GM12873 (cell line): Measurements from ENCODE around the gene PUSL1.

ENCODE experiments used
- TF ChIP-seq, protein P1 (sequence below): IDR thresholded peaks from 2 replicates; pipeline ENCODE4 v1.5.1; 2012; ENCODE audit warnings: low read depth, mild to moderate bottlenecking, moderate library complexity, low read length, control low read depth; ENCODE audit not compliant: insufficient read depth; ENCODE audit errors: missing control alignments

Gene PUSL1

DNA sequence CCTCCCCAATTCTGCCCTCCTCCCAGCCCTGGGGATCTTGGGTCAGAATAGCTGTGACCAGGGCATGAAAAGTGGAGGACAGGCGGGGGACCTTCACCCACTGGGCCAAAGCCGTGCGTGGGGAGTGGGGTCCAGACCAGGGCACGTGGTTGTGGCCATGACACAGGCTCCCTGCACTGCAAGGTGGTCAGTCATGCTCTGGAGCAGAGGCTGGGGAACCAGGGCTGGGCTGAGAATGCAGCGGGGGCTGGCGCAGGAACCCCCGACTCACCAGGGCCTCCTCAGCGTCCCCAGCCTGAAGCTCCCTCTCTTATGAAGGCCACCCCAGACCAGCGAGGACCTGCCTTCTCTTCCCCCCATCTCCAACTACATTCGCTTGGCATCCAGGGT is 38.1 kb downstream of the PUSL1 start:
- TF ChIP-seq, protein P1, sequence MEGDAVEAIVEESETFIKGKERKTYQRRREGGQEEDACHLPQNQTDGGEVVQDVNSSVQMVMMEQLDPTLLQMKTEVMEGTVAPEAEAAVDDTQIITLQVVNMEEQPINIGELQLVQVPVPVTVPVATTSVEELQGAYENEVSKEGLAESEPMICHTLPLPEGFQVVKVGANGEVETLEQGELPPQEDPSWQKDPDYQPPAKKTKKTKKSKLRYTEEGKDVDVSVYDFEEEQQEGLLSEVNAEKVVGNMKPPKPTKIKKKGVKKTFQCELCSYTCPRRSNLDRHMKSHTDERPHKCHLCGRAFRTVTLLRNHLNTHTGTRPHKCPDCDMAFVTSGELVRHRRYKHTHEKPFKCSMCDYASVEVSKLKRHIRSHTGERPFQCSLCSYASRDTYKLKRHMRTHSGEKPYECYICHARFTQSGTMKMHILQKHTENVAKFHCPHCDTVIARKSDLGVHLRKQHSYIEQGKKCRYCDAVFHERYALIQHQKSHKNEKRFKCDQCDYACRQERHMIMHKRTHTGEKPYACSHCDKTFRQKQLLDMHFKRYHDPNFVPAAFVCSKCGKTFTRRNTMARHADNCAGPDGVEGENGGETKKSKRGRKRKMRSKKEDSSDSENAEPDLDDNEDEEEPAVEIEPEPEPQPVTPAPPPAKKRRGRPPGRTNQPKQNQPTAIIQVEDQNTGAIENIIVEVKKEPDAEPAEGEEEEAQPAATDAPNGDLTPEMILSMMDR, result no peak

DNA sequence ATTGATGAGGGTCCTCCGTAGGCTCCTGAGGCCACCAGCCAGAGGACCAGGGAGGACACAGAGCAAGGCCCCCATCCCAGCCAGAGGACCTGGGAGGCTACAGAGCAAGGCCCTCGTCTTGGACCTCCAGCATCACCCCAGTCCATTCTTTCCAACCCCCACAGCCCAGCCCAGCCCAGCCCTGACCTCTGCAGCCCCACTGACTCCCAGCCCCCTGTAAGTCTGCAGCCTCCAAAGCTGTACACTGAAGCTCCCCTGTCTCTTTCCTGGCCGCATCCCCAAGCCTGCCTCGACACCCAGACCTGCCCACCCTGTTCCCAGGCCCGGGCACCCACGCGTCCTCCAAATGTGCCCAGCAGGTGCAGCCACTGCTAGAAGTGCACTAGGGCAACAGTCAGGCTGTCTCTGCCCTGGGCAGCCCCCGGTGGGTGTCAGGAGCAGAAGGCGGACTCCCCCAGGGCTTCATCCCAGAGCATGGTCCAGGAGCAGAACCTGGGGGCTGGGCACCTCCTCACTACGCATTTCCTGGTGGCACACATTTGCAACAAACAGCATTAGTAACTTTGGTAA is 38.7 kb downstream of the PUSL1 start:
- TF ChIP-seq, protein P1, result no peak

DNA sequence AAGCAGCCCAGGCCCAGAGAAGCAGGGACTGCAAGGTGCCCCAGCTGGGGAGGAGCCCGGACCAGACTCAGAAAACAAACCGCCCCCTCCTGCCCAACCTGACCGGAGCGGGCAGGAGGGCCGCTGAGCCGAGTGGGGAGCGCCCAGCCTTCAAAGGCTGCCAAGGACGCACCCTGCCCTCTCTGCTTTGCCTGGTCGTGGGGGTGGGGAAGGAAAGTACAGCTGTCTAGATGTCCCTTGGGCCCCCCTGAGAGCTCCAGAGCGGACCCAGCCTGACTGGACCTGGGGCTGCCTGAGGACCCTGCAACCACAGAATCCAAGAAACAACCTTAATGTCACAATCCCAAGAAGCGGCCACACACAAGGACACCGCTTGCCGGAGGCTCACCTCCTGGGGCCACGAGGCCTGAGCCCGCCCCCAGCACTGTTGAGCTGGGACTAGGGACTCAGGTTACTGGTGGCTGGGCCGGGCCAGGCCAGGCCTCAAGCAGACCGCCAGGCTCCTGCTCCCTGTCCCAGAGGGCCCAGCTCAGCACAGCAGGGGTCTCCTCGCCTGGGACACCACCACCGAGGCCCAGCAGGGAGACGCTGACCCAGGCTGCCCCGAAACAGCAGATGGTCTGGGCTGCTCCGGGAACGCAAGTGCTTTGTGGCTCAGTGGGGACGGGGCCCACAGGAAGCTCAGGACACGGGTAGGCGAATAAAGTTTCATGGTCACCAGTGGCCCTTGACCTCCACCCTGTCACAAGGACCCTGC is 39.4 kb downstream of the PUSL1 start:
- TF ChIP-seq, protein P1, result no peak

DNA sequence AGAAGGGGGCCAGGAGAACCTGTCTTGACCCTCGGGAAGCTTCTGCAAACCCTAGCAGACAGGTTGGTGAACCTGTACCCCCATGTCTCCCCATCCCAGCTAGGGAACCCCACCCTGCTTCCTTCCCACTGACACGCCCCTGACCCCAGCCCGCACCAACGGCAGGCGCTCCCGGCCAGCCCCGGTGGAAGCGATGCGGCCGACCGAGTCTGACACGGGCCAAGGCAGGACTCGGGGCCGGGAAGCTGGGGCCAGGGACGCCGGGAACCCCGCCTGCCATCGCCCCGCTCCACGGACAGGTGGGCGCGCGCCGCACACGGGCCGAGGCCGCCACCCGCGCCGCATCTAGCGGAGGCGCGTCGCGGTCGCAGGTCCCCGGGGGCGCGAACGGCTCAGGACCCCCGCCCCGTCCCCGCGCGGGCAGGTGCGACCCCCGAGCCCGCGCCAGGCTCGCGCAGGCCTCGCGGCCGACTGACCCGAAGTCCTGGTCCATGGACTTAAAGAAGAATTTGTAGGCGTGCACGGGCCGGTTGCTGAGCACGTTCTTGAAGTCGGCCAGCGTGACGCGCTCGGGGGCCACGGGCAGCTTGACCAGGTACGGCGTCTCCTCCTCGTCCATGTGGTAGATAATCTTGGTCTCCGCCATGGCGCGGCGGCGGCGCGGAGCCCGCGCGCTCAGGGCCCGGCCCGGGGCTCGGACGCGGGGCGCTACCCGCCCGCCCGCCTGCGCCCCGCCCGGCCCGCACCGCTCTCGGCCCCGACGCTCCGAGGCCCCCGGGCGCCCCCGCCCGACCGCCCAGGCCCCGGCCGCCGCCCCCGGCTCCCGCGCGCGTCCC is 40.2 kb downstream of the PUSL1 start:
- TF ChIP-seq, protein P1, result no peak

DNA sequence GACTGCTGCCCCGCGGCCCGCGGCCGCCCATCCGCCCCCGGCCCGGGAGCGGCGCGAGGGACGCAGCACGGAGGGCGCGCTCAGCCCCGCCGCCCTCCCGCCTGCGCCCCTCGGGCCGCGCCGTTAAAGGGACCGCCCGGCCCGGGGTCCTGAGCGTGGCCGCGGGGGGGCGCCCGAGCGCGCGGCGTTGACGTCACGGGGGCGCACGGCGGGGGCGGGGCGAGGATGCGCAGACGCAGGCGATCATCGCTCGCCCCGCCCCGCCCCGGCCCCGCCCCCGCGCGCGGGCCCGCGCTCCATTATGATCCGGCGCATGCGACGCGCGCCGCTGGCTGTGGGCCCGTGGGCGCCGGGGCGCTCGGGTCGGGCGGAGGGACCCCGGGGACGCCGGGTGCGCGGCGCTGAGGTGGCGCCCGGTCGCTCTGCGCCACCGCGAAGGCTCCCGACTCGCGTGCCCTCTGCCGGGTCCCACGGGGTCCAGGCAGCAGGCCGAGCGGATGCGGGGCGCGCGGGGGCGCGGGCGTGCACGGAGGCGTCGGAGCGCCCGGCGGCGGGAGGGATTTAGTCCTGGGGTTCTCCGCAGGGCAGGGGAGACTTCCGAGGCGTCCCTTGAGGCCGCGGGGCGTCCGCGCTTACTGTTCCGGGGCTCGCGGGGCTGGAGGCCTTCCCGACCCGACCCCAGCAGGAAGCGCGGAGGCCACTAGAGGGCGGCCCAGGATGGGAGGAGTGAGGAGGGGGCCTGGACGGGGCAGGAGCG is 41.0 kb downstream of the PUSL1 start, which contains the start of gene DVL1:
Gene DVL1, minus strand, starts transcription at position 163 of the 757 bp plus-strand sequence. CDS start 353 bp downstream, outside the sequence.
- TF ChIP-seq, protein P1, result peak; percentile 49

DNA sequence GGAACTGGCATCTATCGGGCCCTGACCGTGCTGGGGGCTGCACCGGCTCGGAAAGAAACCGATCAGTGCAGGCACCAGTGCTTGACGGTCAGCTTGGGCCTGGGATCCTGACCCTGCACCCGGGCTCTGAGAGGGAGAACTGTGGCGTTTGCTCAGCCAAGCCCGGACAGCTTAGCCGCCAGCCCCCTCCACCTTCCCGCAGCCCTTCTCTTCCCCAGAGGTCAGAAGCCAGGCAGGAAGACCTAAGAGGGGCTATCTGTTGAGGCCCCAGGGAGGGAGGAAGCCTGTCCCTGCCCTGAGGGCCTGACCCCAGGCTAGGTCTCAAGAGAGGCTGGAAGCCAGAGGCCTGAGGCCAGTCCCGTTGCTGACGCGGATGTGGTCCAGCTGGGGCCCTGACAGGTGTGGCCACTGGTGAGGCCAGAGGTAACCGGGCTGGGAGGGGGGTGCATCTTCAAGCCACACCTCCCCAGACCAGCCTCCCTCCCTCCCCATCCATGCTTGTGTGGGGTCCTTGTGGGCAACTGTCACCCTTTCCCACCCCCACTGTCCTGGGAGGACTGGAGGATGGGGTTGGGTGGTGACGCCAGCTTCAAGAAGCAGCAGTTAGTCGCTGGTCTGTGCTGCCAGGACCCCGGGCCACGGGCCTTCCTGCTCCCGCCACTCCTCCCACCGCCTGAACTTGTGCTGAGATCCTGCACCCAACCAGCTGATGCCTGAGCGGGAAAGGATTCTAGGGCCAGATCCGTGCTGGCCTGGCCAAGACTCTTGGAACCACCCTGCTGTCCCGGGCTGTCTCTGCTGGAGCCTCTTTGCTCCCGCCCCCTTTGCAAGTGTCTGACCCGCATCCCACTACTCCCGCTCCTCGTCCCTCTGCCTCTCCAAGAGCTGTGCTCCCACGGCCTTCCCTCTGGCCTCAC is 43.4 kb downstream of the PUSL1 start:
- TF ChIP-seq, protein P1, result no peak
